H1 (cell line): Measurements from ENCODE around the gene DNA2. TPM values are rescaled to one million over a fixed set of nuclear protein-coding genes. Genes with fewer than 3 reads are reported as not detected.

Experiments used
- CTCF ChIA-PET: fragments of 300-600 bp; sonication (Branson Sonifier 250); formaldehyde crosslinking; loops from one replicate; lab custom pipeline; 2021; ENCODE audit not compliant: partially characterized antibody; lab: Charles Lee
- POLR2A ChIA-PET: fragments of 300-600 bp; sonication (Branson Sonifier 250); formaldehyde crosslinking; loops from one replicate; lab custom pipeline; 2021; ENCODE audit warnings: inconsistent platforms; ENCODE audit not compliant: partially characterized antibody; lab: Charles Lee
- DNase-seq, 2 experiments: peaks; one replicate each; pipeline versions ENCODE4 v3.0.0 to v3.0.0-alpha.2; 2010 to 2022; ENCODE audit warnings: low spot score in 2 of 2, low read depth in 1 of 2, mixed read lengths in 1 of 2
- FAIRE-seq: peaks from 2 replicates; lab custom pipeline; 2011; peaks lifted over from hg19 to GRCh38; lab: Jason Lieb, UNC
- H2AFZ ChIP-seq: 2 replicates; pipeline ENCODE4 v1.8.1; 2012; ENCODE audit warnings: low read length, inconsistent platforms
- H2AK5ac ChIP-seq: 2 replicates; pipeline ENCODE4 v1.6.1; 2013; ENCODE audit warnings: low read depth, low read length
- H2BK120ac ChIP-seq: replicated peaks from 2 replicates; pipeline ENCODE3; 2013; ENCODE audit warnings: low read depth, low read length, inconsistent platforms
- H2BK12ac ChIP-seq: 2 replicates; pipeline ENCODE4 v1.6.1; 2013; ENCODE audit warnings: low read depth, low read length
- H2BK15ac ChIP-seq: 2 replicates; pipeline ENCODE4 v1.6.1; 2013; ENCODE audit warnings: low read length
- H2BK20ac ChIP-seq: 2 replicates; pipeline ENCODE4 v1.6.1; 2013; ENCODE audit warnings: low read length
- H2BK5ac ChIP-seq: 2 replicates; pipeline ENCODE4 v1.6.1; 2013; ENCODE audit warnings: low read depth, low read length
- H3K14ac ChIP-seq: 2 replicates; pipeline ENCODE4 v1.6.1; 2013; ENCODE audit warnings: inconsistent platforms; ENCODE audit not compliant: insufficient read length
- H3K18ac ChIP-seq: 2 replicates; pipeline ENCODE4 v1.6.1; 2013; ENCODE audit warnings: low read length; ENCODE audit errors: extremely low read depth
- H3K23ac ChIP-seq: 2 replicates; pipeline ENCODE4 v1.6.1; 2013; ENCODE audit warnings: inconsistent platforms; ENCODE audit not compliant: insufficient read length
- H3K23me2 ChIP-seq: 2 replicates; pipeline ENCODE4 v1.6.1; 2013; ENCODE audit warnings: low read depth, low read length
- H3K27ac ChIP-seq: 2 replicates; pipeline ENCODE4 v1.6.1; 2011; ENCODE audit warnings: low read depth, low read length, inconsistent platforms
- H3K27me3 ChIP-seq, 4 experiments: replicated peaks in 1 of 4; 1 replicate in 1 of 4; 2 replicates in 3 of 4; pipeline versions ENCODE4 v1.6.1 to v1.8.1; 2011 to 2013; ENCODE audit warnings: low read length in 3 of 4, mild to moderate bottlenecking in 3 of 4, inconsistent platforms in 2 of 4, mixed read lengths in 2 of 4, moderate library complexity in 1 of 4; ENCODE audit not compliant: control insufficient read depth in 3 of 4, insufficient read depth in 3 of 4; ENCODE audit errors: extremely low read depth in 1 of 4
- H3K36me3 ChIP-seq, 4 experiments: 2 replicates each; pipeline versions ENCODE4 v1.6.1 to v1.8.1; 2011 to 2013; ENCODE audit warnings: mild to moderate bottlenecking in 4 of 4, low read length in 3 of 4, moderate library complexity in 2 of 4, control low read depth in 1 of 4, inconsistent platforms in 1 of 4; ENCODE audit not compliant: insufficient read depth in 4 of 4, control insufficient read depth in 2 of 4
- H3K4ac ChIP-seq: replicated peaks from 2 replicates; pipeline ENCODE3; 2013; ENCODE audit warnings: low read length, low read depth, mixed read lengths, inconsistent platforms; ENCODE audit not compliant: insufficient read length
- H3K4me1 ChIP-seq, 4 experiments: replicated peaks in 1 of 4; 1 replicate in 1 of 4; 2 replicates in 3 of 4; pipeline versions ENCODE4 v1.6.1 to v1.8.1; 2011 to 2013; ENCODE audit warnings: low read length in 3 of 4, inconsistent platforms in 2 of 4, mixed read lengths in 1 of 4; ENCODE audit not compliant: insufficient read depth in 4 of 4, control insufficient read depth in 3 of 4
- H3K4me2 ChIP-seq, 2 experiments: 2 replicates each; pipeline versions ENCODE4 v1.6.1 to v1.8.1; 2011 to 2013; ENCODE audit warnings: low read depth in 2 of 2, low read length in 2 of 2, control low read depth in 1 of 2, inconsistent platforms in 1 of 2, mild to moderate bottlenecking in 1 of 2; ENCODE audit not compliant: insufficient read depth in 1 of 2
- H3K4me3 ChIP-seq, 4 experiments: fragments of 200-600, 300-600 bp in 1 of 4; sonication (generic), shearing (Covaris generic), sonication (Bioruptor Twin) in 1 of 4; 2 replicates each; pipeline versions ENCODE4 v1.5.1 to v1.8.1; 2011 to 2016; ENCODE audit warnings: low read length in 4 of 4, low read depth in 3 of 4, control low read depth in 2 of 4, inconsistent platforms in 2 of 4, mild to moderate bottlenecking in 2 of 4, mixed read lengths in 1 of 4, moderate library complexity in 1 of 4; ENCODE audit not compliant: insufficient read depth in 2 of 4; ENCODE audit errors: extremely low read depth in 1 of 4
- H3K56ac ChIP-seq: replicated peaks from 2 replicates; pipeline ENCODE3; 2013; ENCODE audit warnings: low read depth, mild to moderate bottlenecking, mixed read lengths, low read length, inconsistent platforms; ENCODE audit not compliant: insufficient read length
- H3K79me1 ChIP-seq: 2 replicates; pipeline ENCODE4 v1.6.1; 2013; ENCODE audit warnings: low read depth, low read length, control low read depth
- H3K79me2 ChIP-seq, 2 experiments: 2 replicates each; pipeline versions ENCODE4 v1.6.1 to v1.8.1; 2012 to 2013; ENCODE audit warnings: low read length in 2 of 2, mild to moderate bottlenecking in 2 of 2, inconsistent platforms in 1 of 2; ENCODE audit not compliant: insufficient read depth in 2 of 2, control insufficient read depth in 1 of 2
- H3K9ac ChIP-seq, 4 experiments: replicated peaks in 1 of 4; 1 replicate in 1 of 4; 2 replicates in 3 of 4; pipeline versions ENCODE4 v1.6.1 to v1.8.1; 2011 to 2013; ENCODE audit warnings: low read depth in 3 of 4, low read length in 3 of 4, control low read depth in 2 of 4, mild to moderate bottlenecking in 2 of 4, moderate library complexity in 2 of 4, inconsistent platforms in 1 of 4; ENCODE audit errors: extremely low read depth in 1 of 4
- H3K9me3 ChIP-seq, 2 experiments: 2 replicates each; pipeline versions ENCODE4 v1.6.1 to v1.8.1; 2012 to 2013; ENCODE audit warnings: mild to moderate bottlenecking in 2 of 2, moderate library complexity in 2 of 2, control low read depth in 1 of 2, inconsistent platforms in 1 of 2, low read depth in 1 of 2, low read length in 1 of 2, mixed read lengths in 1 of 2; ENCODE audit not compliant: insufficient read depth in 2 of 2
- H4K20me1 ChIP-seq, 2 experiments: replicated peaks in 1 of 2; 2 replicates each; pipeline versions ENCODE3 to v1.8.1; 2011 to 2013; ENCODE audit warnings: inconsistent platforms in 2 of 2, low read length in 2 of 2, mild to moderate bottlenecking in 1 of 2; ENCODE audit not compliant: insufficient read depth in 2 of 2, control insufficient read depth in 1 of 2
- H4K5ac ChIP-seq: 2 replicates; pipeline ENCODE4 v1.6.1; 2013; ENCODE audit warnings: low read length, low read depth, mixed read lengths, inconsistent platforms; ENCODE audit not compliant: insufficient read length
- H4K8ac ChIP-seq: 2 replicates; pipeline ENCODE4 v1.8.0; 2013; ENCODE audit warnings: mild to moderate bottlenecking, moderate library complexity, low read length, inconsistent platforms; ENCODE audit not compliant: insufficient read depth; ENCODE audit errors: extremely low read depth
- H4K91ac ChIP-seq: replicated peaks from 2 replicates; pipeline ENCODE3; 2013; ENCODE audit warnings: low read length, mixed read lengths, inconsistent platforms; ENCODE audit not compliant: insufficient read length
- BCL11A ChIP-seq, 2 experiments: IDR thresholded peaks; one replicate each; pipeline ENCODE4 v1.6.1; 2011; ENCODE audit warnings: low read depth in 2 of 2, low read length in 2 of 2, mild to moderate bottlenecking in 2 of 2
- CEBPB ChIP-seq: IDR thresholded peaks from 2 replicates; pipeline ENCODE4 v1.6.1; 2012; ENCODE audit warnings: low read depth, low read length
- EGR1 ChIP-seq: IDR thresholded peaks from 2 replicates; pipeline ENCODE4 v1.6.1; 2011; ENCODE audit warnings: low read depth, low read length, borderline replicate concordance
- EP300 ChIP-seq, 2 experiments: IDR thresholded peaks; 1 replicate in 1 of 2; 2 replicates in 1 of 2; pipeline ENCODE4 v1.6.1; 2011 to 2012; ENCODE audit warnings: low read depth in 2 of 2, low read length in 2 of 2, mild to moderate bottlenecking in 2 of 2, borderline replicate concordance in 1 of 2, inconsistent platforms in 1 of 2, moderate library complexity in 1 of 2
- EZH2 ChIP-seq: fragments of 200-600 bp; sonication (generic); IDR thresholded peaks from 2 replicates; pipeline ENCODE4 v1.7.1; 2012; ENCODE audit warnings: low read depth, mild to moderate bottlenecking, moderate library complexity, low read length, inconsistent platforms; ENCODE audit not compliant: severe bottlenecking
- HDAC6 ChIP-seq: IDR thresholded peaks from one replicate; pipeline ENCODE4 v1.7.1; 2012; ENCODE audit warnings: low read depth, mild to moderate bottlenecking, inconsistent platforms, low read length, moderate library complexity
- MAFK ChIP-seq: IDR thresholded peaks from 2 replicates; pipeline ENCODE4 v1.6.1; 2012; ENCODE audit warnings: low read depth, mild to moderate bottlenecking, improper control_type of control experiment, low read length
- SIN3A ChIP-seq, 2 experiments: IDR thresholded peaks in 1 of 2; conservative IDR thresholded peaks in 1 of 2; 2 replicates each; pipeline ENCODE4 v1.6.1; 2011 to 2012; ENCODE audit warnings: low read length in 2 of 2, improper control_type of control experiment in 1 of 2, low read depth in 1 of 2, mild to moderate bottlenecking in 1 of 2
- SIRT6 ChIP-seq: IDR thresholded peaks from one replicate; pipeline ENCODE4 v1.7.1; 2012; ENCODE audit warnings: low read length, inconsistent platforms
- SP2 ChIP-seq: IDR thresholded peaks from 2 replicates; pipeline ENCODE4 v1.6.1; 2012; ENCODE audit warnings: mild to moderate bottlenecking, low read length, inconsistent platforms
- TBP ChIP-seq: IDR thresholded peaks from 2 replicates; pipeline ENCODE4 v1.6.1; 2011; ENCODE audit warnings: low read depth, low read length, improper control_type of control experiment
- TEAD4 ChIP-seq: IDR thresholded peaks from 2 replicates; pipeline ENCODE4 v1.6.1; 2012; ENCODE audit warnings: low read depth, low read length, inconsistent platforms, mixed read lengths
- WGBS, 2 experiments: shearing (Covaris generic) in 1 of 2; methylation state at CpG; one replicate each; pipeline versions ENCODE4 v1.1.6 to v1.1.7; 2013 to 2015; ENCODE audit warnings: low lambda C conversion rate in 2 of 2, mixed read lengths in 2 of 2, inconsistent platforms in 1 of 2, low coverage in 1 of 2, missing lambda C conversion rate in 1 of 2; ENCODE audit not compliant: insufficient replicate concordance in 2 of 2, insufficient coverage in 1 of 2, insufficient read length in 1 of 2; ENCODE audit errors: extremely low coverage in 1 of 2, missing lambda C conversion rate in 1 of 2; 5-methylcytosine and 5-hydroxymethylcytosine counted together
- polyA plus RNA-seq, 7 experiments: library from polyadenylated mRNA; depleted of rRNA in 3 of 7; stranded (reverse) in 5 of 7; unstranded in 2 of 7; fragments of >200 nt in 5 of 7; fragments of 200-250 nt in 2 of 7; gene quantifications; 1 replicate in 5 of 7; 2 replicates in 1 of 7; 4 replicates in 1 of 7; pipeline versions ENCODE4 v1.2.1 to v1.2.3, GENCODE V29; 2011 to 2013; ENCODE audit warnings: missing spikeins in 2 of 7, mixed read lengths in 2 of 7
- total RNA-seq: library from RNA; stranded (reverse); fragmentation: NEBNext Ultra II Directional; extraction: Animal tissue kit (Norgen Biotek cat#: 25700); gene quantifications from 2 replicates; pipeline ENCODE4 v1.2.1, GENCODE V29; 2021
- TF ChIP-seq, protein P1 (sequence below): IDR thresholded peaks from 2 replicates; pipeline ENCODE4 v1.6.1; 2012; ENCODE audit warnings: low read length, inconsistent platforms

The DNA2 gene
- total and polyA plus RNA-seq, 2 of the 8 experiments (the other 6 are each of a cell fraction or from before 2014, with no cell fraction given), result 16.0 to 57.9 TPM

DNA sequence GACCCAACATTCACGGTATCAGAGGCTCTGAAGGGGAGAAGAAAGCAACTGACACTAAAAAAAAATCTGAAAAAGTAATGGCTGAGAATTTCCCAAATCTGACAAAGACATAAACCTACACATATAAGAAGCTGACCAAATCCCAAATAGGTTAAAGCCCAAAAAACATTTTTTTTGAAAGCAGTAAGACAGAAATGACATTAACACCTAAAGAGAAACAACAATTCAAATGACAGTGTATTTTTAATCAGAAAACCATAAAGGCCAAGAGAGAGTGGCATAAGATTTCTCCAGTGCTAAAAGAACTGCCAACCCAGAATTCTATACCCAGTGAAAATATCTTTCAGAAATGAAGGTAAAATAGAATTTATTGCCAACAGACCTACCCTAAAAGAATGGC is 100.2 kb downstream of the DNA2 start:
- H3K36me3 ChIP-seq, result peaks cover 0 to 16% (median under 1%) of the 10 kb centered on the region in 4 experiments; a peak in 2 of 8 replicates
- H3K9me3 ChIP-seq, result peaks cover 6 to 9% of the 10 kb centered on the region in 2 experiments; a peak in 2 of 4 replicates
- H3K79me2 ChIP-seq, result no peaks in the 10 kb centered on the region
- no peak overlapping the region for H2AFZ ChIP-seq
- no peaks in the 10 kb centered on the region for H3K23me2 ChIP-seq
- H3K56ac ChIP-seq, result no peak overlapping the region
- H4K8ac ChIP-seq, result no peak overlapping the region
- 100% methylated on average over 1 of the region's 1 CpG; no CpG with 5 or more reads in 1 of the 2 experiments for WGBS, 2 experiments
- ChIA-PET CTCF (interaction anchor here (0.6 to 2.0 kb wide), 4 partner anchors 9 to 25 kb away, joined by 3 to 8 read pairs (median 6); no protein-coding TSS in a partner anchor), POLR2A (interaction anchor here (1.5 kb wide), 1 partner anchor 39 kb away, joined by 4 read pairs; the partner anchor contains the start of genes HNRNPH3 and PBLD)
- no peaks in the 10 kb centered on the region for H3K27me3 ChIP-seq
- no peak for FAIRE-seq
- H4K20me1 ChIP-seq, result no peaks in the 10 kb centered on the region
- no peak overlapping the region for H3K4me2 ChIP-seq
- H3K18ac ChIP-seq, result no peak overlapping the region
- no peak overlapping the region for H3K4ac ChIP-seq
- H3K4me3 ChIP-seq, result no peak overlapping the region
- H2BK12ac ChIP-seq, result no peak overlapping the region
- H4K5ac ChIP-seq, result no peak overlapping the region
- H3K23ac ChIP-seq, result no peak overlapping the region
- H3K79me1 ChIP-seq, result no peaks in the 10 kb centered on the region
- H3K9ac ChIP-seq, result no peak overlapping the region
- H2BK20ac ChIP-seq, result no peak overlapping the region
- H3K27ac ChIP-seq, result no peak overlapping the region
- H2AK5ac ChIP-seq, result no peak overlapping the region
- H4K91ac ChIP-seq, result no peak overlapping the region
- H2BK5ac ChIP-seq, result no peak overlapping the region
- no peak for DNase-seq
- no peaks in the 10 kb centered on the region for H3K4me1 ChIP-seq
- H2BK15ac ChIP-seq, result no peak overlapping the region
- H2BK120ac ChIP-seq, result no peak overlapping the region
- H3K14ac ChIP-seq, result no peak overlapping the region
- TF ChIP-seq BCL11A (IDR thresholded peaks at IDR 0.05; ENCODE audit: low read depth in 2 of 2, low read length in 2 of 2), result no peak
- no peak for TF ChIP-seq EP300 (IDR thresholded peaks at IDR 0.05; ENCODE audit: borderline replicate concordance in 1 of 2, low read depth in 2 of 2, low read length in 2 of 2)
- TF ChIP-seq HDAC6, result no peak
- TF ChIP-seq SP2, result no peak
- TF ChIP-seq EGR1, result no peak
- no peak for TF ChIP-seq MAFK
- no peak for TF ChIP-seq TBP
- TF ChIP-seq CEBPB, result no peak
- TF ChIP-seq, protein P1, sequence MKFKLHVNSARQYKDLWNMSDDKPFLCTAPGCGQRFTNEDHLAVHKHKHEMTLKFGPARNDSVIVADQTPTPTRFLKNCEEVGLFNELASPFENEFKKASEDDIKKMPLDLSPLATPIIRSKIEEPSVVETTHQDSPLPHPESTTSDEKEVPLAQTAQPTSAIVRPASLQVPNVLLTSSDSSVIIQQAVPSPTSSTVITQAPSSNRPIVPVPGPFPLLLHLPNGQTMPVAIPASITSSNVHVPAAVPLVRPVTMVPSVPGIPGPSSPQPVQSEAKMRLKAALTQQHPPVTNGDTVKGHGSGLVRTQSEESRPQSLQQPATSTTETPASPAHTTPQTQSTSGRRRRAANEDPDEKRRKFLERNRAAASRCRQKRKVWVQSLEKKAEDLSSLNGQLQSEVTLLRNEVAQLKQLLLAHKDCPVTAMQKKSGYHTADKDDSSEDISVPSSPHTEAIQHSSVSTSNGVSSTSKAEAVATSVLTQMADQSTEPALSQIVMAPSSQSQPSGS, result no peak
- no peak for TF ChIP-seq EZH2
- TF ChIP-seq SIRT6, result no peak
- no peak for TF ChIP-seq SIN3A (conservative IDR thresholded peaks at IDR 0.05 in 1 of 2, IDR thresholded peaks at IDR 0.05 in 1 of 2; ENCODE audit: low read depth in 1 of 2, low read length in 2 of 2)
- TF ChIP-seq TEAD4, result no peak
